ENCODE data around the gene INPP4B.

The INPP4B gene

GRCh38 chr4:142581881-142582280, 264.2 kb downstream of the INPP4B start:
- Histone ChIP-seq H3K4me2 (ENCODE audit: insufficient read depth, low read length) (no peak overlapping the region), H3K27ac (ENCODE audit: low read length) (no peak overlapping the region), H3K27me3 (ENCODE audit: insufficient read depth, low read length, poor library complexity) (no peaks in the 10 kb centered on the region), H3K79me2 (ENCODE audit: insufficient read depth, low read length) (no peaks in the 10 kb centered on the region), H3K36me3 (ENCODE audit: insufficient read depth, low read length) (no peaks in the 10 kb centered on the region), H3K9me3 (ENCODE audit: insufficient read depth, low read length, severe bottlenecking) (peaks cover 3% of the 10 kb centered on the region), H2AFZ (ENCODE audit: low read depth, low read length) (no peak overlapping the region), H3K9ac (ENCODE audit: low read depth, low read length) (no peak overlapping the region), H4K20me1 (ENCODE audit: insufficient read depth, low read length) (no peaks in the 10 kb centered on the region), H3K4me1 (ENCODE audit: insufficient read depth, low read length) (no peaks in the 10 kb centered on the region), H3K4me3 (ENCODE audit: low read depth in 1 of 2, low read length in 2 of 2) (no peak overlapping the region)
- DNase-seq, result no peak
- no peak for ATAC-seq (ENCODE audit: insufficient read depth, low read depth)
- TF ChIP-seq EZH2 (IDR thresholded peaks at IDR 0.05; ENCODE audit: borderline replicate concordance, low read depth, low read length, severe bottlenecking) (no peak), CTCF (IDR thresholded peaks at IDR 0.05; ENCODE audit: borderline replicate concordance, extremely low read depth, low read length, poor library complexity, severe bottlenecking) (no peak)

GRCh38 chr4:142579443-142579842, 266.7 kb downstream of the INPP4B start:
- H3K4me3 ChIP-seq (ENCODE audit: low read depth in 1 of 2, low read length in 2 of 2), result no peak overlapping the region
- H3K9me3 ChIP-seq (ENCODE audit: insufficient read depth, low read length, severe bottlenecking), result peaks cover 3% of the 10 kb centered on the region
- TF ChIP-seq CTCF (IDR thresholded peaks at IDR 0.05; ENCODE audit: borderline replicate concordance, extremely low read depth, low read length, poor library complexity, severe bottlenecking) (no peak), EZH2 (IDR thresholded peaks at IDR 0.05; ENCODE audit: borderline replicate concordance, low read depth, low read length, severe bottlenecking) (no peak)
- no peaks in the 10 kb centered on the region for H4K20me1 ChIP-seq (ENCODE audit: insufficient read depth, low read length)
- H3K27ac ChIP-seq (ENCODE audit: low read length), result no peak overlapping the region
- H3K79me2 ChIP-seq (ENCODE audit: insufficient read depth, low read length), result no peaks in the 10 kb centered on the region
- DNase-seq (no peak), ATAC-seq (ENCODE audit: insufficient read depth, low read depth) (no peak)
- no peak overlapping the region for H2AFZ ChIP-seq (ENCODE audit: low read depth, low read length)
- H3K9ac ChIP-seq (ENCODE audit: low read depth, low read length), result no peak overlapping the region
- no peaks in the 10 kb centered on the region for H3K27me3 ChIP-seq (ENCODE audit: insufficient read depth, low read length, poor library complexity)
- H3K4me2 ChIP-seq (ENCODE audit: insufficient read depth, low read length), result no peak overlapping the region
- H3K36me3 ChIP-seq (ENCODE audit: insufficient read depth, low read length), result no peaks in the 10 kb centered on the region
- no peaks in the 10 kb centered on the region for H3K4me1 ChIP-seq (ENCODE audit: insufficient read depth, low read length)

DNA sequence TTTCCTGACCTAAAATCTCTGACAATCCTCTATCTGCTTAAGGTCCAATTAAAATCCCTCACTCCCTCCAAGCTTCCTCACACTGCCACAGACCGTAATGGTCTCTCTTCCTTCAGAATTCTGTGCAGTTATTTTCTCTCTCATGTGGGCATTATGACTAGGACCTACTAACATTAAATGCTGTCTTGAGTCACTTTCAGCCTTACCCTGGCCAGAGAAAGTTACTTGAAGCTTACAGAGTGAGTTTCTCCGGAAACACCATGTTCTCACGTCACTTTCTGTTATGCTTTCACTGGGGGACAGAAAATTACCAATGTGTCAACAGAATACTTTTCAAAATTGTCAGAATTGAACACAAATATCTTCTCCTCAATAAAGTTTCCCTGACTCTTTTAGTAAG, 271.8 kb downstream of the INPP4B start:
- Histone ChIP-seq H3K27me3 (ENCODE audit: insufficient read depth, low read length, poor library complexity) (no peaks in the 10 kb centered on the region), H2AFZ (ENCODE audit: low read depth, low read length) (no peak overlapping the region), H3K27ac (ENCODE audit: low read length) (no peak overlapping the region), H3K4me3 (ENCODE audit: low read depth in 1 of 2, low read length in 2 of 2) (no peak overlapping the region), H3K4me1 (ENCODE audit: insufficient read depth, low read length) (no peaks in the 10 kb centered on the region), H4K20me1 (ENCODE audit: insufficient read depth, low read length) (no peaks in the 10 kb centered on the region), H3K36me3 (ENCODE audit: insufficient read depth, low read length) (no peaks in the 10 kb centered on the region), H3K79me2 (ENCODE audit: insufficient read depth, low read length) (no peaks in the 10 kb centered on the region), H3K4me2 (ENCODE audit: insufficient read depth, low read length) (no peak overlapping the region), H3K9ac (ENCODE audit: low read depth, low read length) (no peak overlapping the region), H3K9me3 (ENCODE audit: insufficient read depth, low read length, severe bottlenecking) (no peaks in the 10 kb centered on the region)
- TF ChIP-seq CTCF (IDR thresholded peaks at IDR 0.05; ENCODE audit: borderline replicate concordance, extremely low read depth, low read length, poor library complexity, severe bottlenecking) (no peak), EZH2 (IDR thresholded peaks at IDR 0.05; ENCODE audit: borderline replicate concordance, low read depth, low read length, severe bottlenecking) (no peak)
- ATAC-seq (ENCODE audit: insufficient read depth, low read depth) (no peak), DNase-seq (no peak)

DNA sequence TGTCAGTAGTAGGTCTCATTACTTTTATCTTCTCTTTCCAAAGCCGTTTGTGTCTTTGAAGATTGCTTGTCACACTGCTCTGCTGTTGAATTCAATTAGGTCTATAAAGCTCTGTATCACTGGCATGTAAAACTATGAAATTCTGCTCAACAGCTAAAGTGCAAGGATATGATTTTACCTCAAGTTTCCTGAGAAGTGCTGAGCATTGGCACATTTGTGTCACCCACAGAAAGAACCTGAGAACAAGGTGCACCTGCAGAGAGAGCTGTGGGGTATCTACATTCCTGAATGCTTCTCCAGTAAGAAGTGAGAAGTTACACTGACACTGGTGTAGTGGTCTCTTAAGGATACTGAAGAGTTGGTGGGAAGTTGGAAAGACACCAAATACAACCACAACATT, 274.0 kb downstream of the INPP4B start:
- no peak overlapping the region for H3K4me2 ChIP-seq (ENCODE audit: insufficient read depth, low read length)
- no peak overlapping the region for H2AFZ ChIP-seq (ENCODE audit: low read depth, low read length)
- H3K9me3 ChIP-seq (ENCODE audit: insufficient read depth, low read length, severe bottlenecking), result no peaks in the 10 kb centered on the region
- no peaks in the 10 kb centered on the region for H4K20me1 ChIP-seq (ENCODE audit: insufficient read depth, low read length)
- ATAC-seq (ENCODE audit: insufficient read depth, low read depth) (no peak), DNase-seq (no peak)
- no peak overlapping the region for H3K4me3 ChIP-seq (ENCODE audit: low read depth in 1 of 2, low read length in 2 of 2)
- no peaks in the 10 kb centered on the region for H3K79me2 ChIP-seq (ENCODE audit: insufficient read depth, low read length)
- no peaks in the 10 kb centered on the region for H3K27me3 ChIP-seq (ENCODE audit: insufficient read depth, low read length, poor library complexity)
- no peak overlapping the region for H3K27ac ChIP-seq (ENCODE audit: low read length)
- TF ChIP-seq EZH2 (IDR thresholded peaks at IDR 0.05; ENCODE audit: borderline replicate concordance, low read depth, low read length, severe bottlenecking), result no peak
- no peak for TF ChIP-seq CTCF (IDR thresholded peaks at IDR 0.05; ENCODE audit: borderline replicate concordance, extremely low read depth, low read length, poor library complexity, severe bottlenecking)
- H3K9ac ChIP-seq (ENCODE audit: low read depth, low read length), result no peak overlapping the region
- H3K4me1 ChIP-seq (ENCODE audit: insufficient read depth, low read length), result no peaks in the 10 kb centered on the region
- H3K36me3 ChIP-seq (ENCODE audit: insufficient read depth, low read length), result no peaks in the 10 kb centered on the region

Data from DND-41 (cell line).